Activated naive CD4-positive, alpha-beta T cell treated with anti-CD3 and anti-CD28 coated beads for 36 hours (primary cell): ENCODE data around the gene NCKAP5. TPM values are rescaled to one million over a fixed set of nuclear protein-coding genes. Genes with fewer than 3 reads are reported as not detected.

Experiments
- CTCF ChIA-PET: fragments of 350-600 bp; sonication (Branson Sonifier 250); formaldehyde crosslinking; loops from one replicate; lab custom pipeline; 2021; ENCODE audit warnings: antibody characterized with exemption; lab: Charles Lee
- DNase-seq: peaks from one replicate; pipeline ENCODE4 v3.0.0-alpha.2; 2020
- H3K27ac Mint-ChIP-seq: one replicate; pipeline ENCODE4 v1.8.0; 2021; ENCODE audit warnings: mild to moderate bottlenecking, mixed read lengths
- H3K27me3 Mint-ChIP-seq: one replicate; pipeline ENCODE4 v1.8.0; 2021; ENCODE audit warnings: low read depth, mixed read lengths
- H3K36me3 Mint-ChIP-seq: one replicate; pipeline ENCODE4 v1.8.0; 2021; ENCODE audit warnings: low read depth, mixed read lengths
- H3K4me1 Mint-ChIP-seq: one replicate; pipeline ENCODE4 v1.8.0; 2021; ENCODE audit warnings: low read depth, mixed read lengths
- H3K4me3 Mint-ChIP-seq: one replicate; pipeline ENCODE4 v1.8.0; 2021; ENCODE audit warnings: mild to moderate bottlenecking, moderate library complexity, mixed read lengths
- H3K9me3 Mint-ChIP-seq: one replicate; pipeline ENCODE4 v1.8.0; 2021; ENCODE audit warnings: mixed read lengths
- intact Hi-C: fragments of 100-400 bp; cut with micrococcal nuclease; formaldehyde crosslinking; loops from one replicate; pipeline ENCODE4 v1.15.1; 2023
- total RNA-seq, 2 experiments: library from RNA; stranded (reverse); gene quantifications; one replicate each; pipeline ENCODE4 v1.2.3, GENCODE V29; 2021

NCKAP5 gene
- total RNA-seq, 2 experiments from 2014 or later = not detected

GRCh38 chr2:132782176-132782783, 786.0 kb downstream of the NCKAP5 start:
- intact Hi-C loops = no loop called here
- H3K27ac Mint-ChIP-seq = no peak overlapping the region
- no peaks in the 10 kb centered on the region for H3K27me3 Mint-ChIP-seq
- H3K36me3 Mint-ChIP-seq = no peaks in the 10 kb centered on the region
- no peak overlapping the region for H3K4me3 Mint-ChIP-seq
- CTCF ChIA-PET = no interaction called here
- H3K4me1 Mint-ChIP-seq = no peaks in the 10 kb centered on the region
- DNase-seq = no peak
- no peaks in the 10 kb centered on the region for H3K9me3 Mint-ChIP-seq

- intact Hi-C loops = no loop called here
- DNase-seq = no peak
- CTCF ChIA-PET = no interaction called here
- H3K27me3 Mint-ChIP-seq = no peaks in the 10 kb centered on the region
- no peaks in the 10 kb centered on the region for H3K4me1 Mint-ChIP-seq
- H3K27ac Mint-ChIP-seq = no peak overlapping the region
- peaks cover 1% of the 10 kb centered on the region for H3K9me3 Mint-ChIP-seq
- H3K4me3 Mint-ChIP-seq = no peak overlapping the region
- no peaks in the 10 kb centered on the region for H3K36me3 Mint-ChIP-seq
These were observed 787.6 kb downstream of the NCKAP5 start for GRCh38 chr2:132780651-132781050.

- Mint-ChIP-seq H3K4me3 (no peak overlapping the region), H3K36me3 (no peaks in the 10 kb centered on the region), H3K9me3 (peaks cover 1% of the 10 kb centered on the region), H3K27ac (no peak overlapping the region), H3K27me3 (no peaks in the 10 kb centered on the region), H3K4me1 (no peaks in the 10 kb centered on the region)
- CTCF ChIA-PET = interaction anchor here (0.6 to 0.7 kb wide), 2 partner anchors 36 to 130 kb away, joined by 3 read pairs; no protein-coding TSS in a partner anchor
- intact Hi-C loops = no loop called here
- DNase-seq = no peak
These were observed 789.0 kb downstream of the NCKAP5 start for GRCh38 chr2:132779206-132779721.

GRCh38 chr2:132776287-132776686, 792.0 kb downstream of the NCKAP5 start:
- Mint-ChIP-seq H3K27ac (no peak overlapping the region), H3K27me3 (no peaks in the 10 kb centered on the region), H3K4me3 (no peak overlapping the region), H3K36me3 (no peaks in the 10 kb centered on the region), H3K9me3 (peaks cover 1% of the 10 kb centered on the region), H3K4me1 (no peaks in the 10 kb centered on the region)
- CTCF ChIA-PET = no interaction called here
- intact Hi-C loops = no loop called here
- no peak for DNase-seq

- Mint-ChIP-seq H3K4me1 (no peaks in the 10 kb centered on the region), H3K36me3 (no peaks in the 10 kb centered on the region), H3K4me3 (no peak overlapping the region), H3K9me3 (peaks cover 1% of the 10 kb centered on the region), H3K27me3 (no peaks in the 10 kb centered on the region), H3K27ac (no peak overlapping the region)
- intact Hi-C loops = no loop called here
- CTCF ChIA-PET = no interaction called here
- no peak for DNase-seq
These were observed 794.1 kb downstream of the NCKAP5 start for GRCh38 chr2:132774189-132774588.

GRCh38 chr2:132773331-132773730, 794.9 kb downstream of the NCKAP5 start:
- no peaks in the 10 kb centered on the region for H3K27me3 Mint-ChIP-seq
- peaks cover 1% of the 10 kb centered on the region for H3K9me3 Mint-ChIP-seq
- CTCF ChIA-PET = no interaction called here
- H3K36me3 Mint-ChIP-seq = no peaks in the 10 kb centered on the region
- no peaks in the 10 kb centered on the region for H3K4me1 Mint-ChIP-seq
- intact Hi-C loops = no loop called here
- DNase-seq = no peak
- H3K4me3 Mint-ChIP-seq = no peak overlapping the region
- no peak overlapping the region for H3K27ac Mint-ChIP-seq

GRCh38 chr2:132772340-132772739, 795.9 kb downstream of the NCKAP5 start:
- Mint-ChIP-seq H3K9me3 (peaks cover 1% of the 10 kb centered on the region), H3K4me1 (no peaks in the 10 kb centered on the region), H3K27me3 (no peaks in the 10 kb centered on the region), H3K4me3 (no peak overlapping the region), H3K36me3 (no peaks in the 10 kb centered on the region), H3K27ac (no peak overlapping the region)
- DNase-seq = no peak
- intact Hi-C loops = no loop called here
- CTCF ChIA-PET = no interaction called here

GRCh38 chr2:132766573-132766972, 801.7 kb downstream of the NCKAP5 start:
- intact Hi-C loops = no loop called here
- Mint-ChIP-seq H3K4me3 (no peak overlapping the region), H3K27me3 (peaks cover 2% of the 10 kb centered on the region), H3K9me3 (peaks cover 10% of the 10 kb centered on the region), H3K36me3 (no peaks in the 10 kb centered on the region), H3K4me1 (no peaks in the 10 kb centered on the region), H3K27ac (no peak overlapping the region)
- CTCF ChIA-PET = no interaction called here
- no peak for DNase-seq

- intact Hi-C loops = no loop called here
- no peak for DNase-seq
- peaks cover 2% of the 10 kb centered on the region for H3K27me3 Mint-ChIP-seq
- CTCF ChIA-PET = no interaction called here
- H3K36me3 Mint-ChIP-seq = peaks cover 1% of the 10 kb centered on the region
- no peak overlapping the region for H3K27ac Mint-ChIP-seq
- H3K4me3 Mint-ChIP-seq = no peak overlapping the region
- no peaks in the 10 kb centered on the region for H3K4me1 Mint-ChIP-seq
- peaks cover 7% of the 10 kb centered on the region for H3K9me3 Mint-ChIP-seq
These were observed 806.8 kb downstream of the NCKAP5 start for GRCh38 chr2:132761437-132761836.

- no peak overlapping the region for H3K27ac Mint-ChIP-seq
- DNase-seq = no peak
- peaks cover 2% of the 10 kb centered on the region for H3K27me3 Mint-ChIP-seq
- CTCF ChIA-PET = no interaction called here
- peaks cover 7% of the 10 kb centered on the region for H3K9me3 Mint-ChIP-seq
- H3K4me3 Mint-ChIP-seq = no peak overlapping the region
- peaks cover 1% of the 10 kb centered on the region for H3K36me3 Mint-ChIP-seq
- H3K4me1 Mint-ChIP-seq = no peaks in the 10 kb centered on the region
- intact Hi-C loops = no loop called here
These were observed 807.3 kb downstream of the NCKAP5 start for GRCh38 chr2:132760971-132761370.

- H3K4me3 Mint-ChIP-seq = no peak overlapping the region
- peaks cover 7% of the 10 kb centered on the region for H3K9me3 Mint-ChIP-seq
- no peak overlapping the region for H3K27ac Mint-ChIP-seq
- no peaks in the 10 kb centered on the region for H3K4me1 Mint-ChIP-seq
- CTCF ChIA-PET = no interaction called here
- peaks cover 2% of the 10 kb centered on the region for H3K27me3 Mint-ChIP-seq
- intact Hi-C loops = no loop called here
- DNase-seq = no peak
- H3K36me3 Mint-ChIP-seq = peaks cover 1% of the 10 kb centered on the region
These were observed 807.9 kb downstream of the NCKAP5 start for GRCh38 chr2:132760405-132760804.

GRCh38 chr2:132758995-132759394, 809.3 kb downstream of the NCKAP5 start:
- Mint-ChIP-seq H3K27ac (no peak overlapping the region), H3K4me3 (no peak overlapping the region), H3K27me3 (peaks cover 2% of the 10 kb centered on the region), H3K9me3 (peaks cover 7% of the 10 kb centered on the region), H3K36me3 (peaks cover 1% of the 10 kb centered on the region), H3K4me1 (no peaks in the 10 kb centered on the region)
- intact Hi-C loops = no loop called here
- no peak for DNase-seq
- CTCF ChIA-PET = no interaction called here

GRCh38 chr2:132757676-132758075, 810.6 kb downstream of the NCKAP5 start:
- H3K4me3 Mint-ChIP-seq = no peak overlapping the region
- H3K27ac Mint-ChIP-seq = no peak overlapping the region
- peaks cover 1% of the 10 kb centered on the region for H3K36me3 Mint-ChIP-seq
- no peak for DNase-seq
- H3K27me3 Mint-ChIP-seq = no peaks in the 10 kb centered on the region
- peaks cover 5% of the 10 kb centered on the region for H3K9me3 Mint-ChIP-seq
- CTCF ChIA-PET = no interaction called here
- intact Hi-C loops = no loop called here
- no peaks in the 10 kb centered on the region for H3K4me1 Mint-ChIP-seq
